ENCODE results near the gene MRFAP1L1. TPM values are rescaled to one million over a fixed set of nuclear protein-coding genes. Genes with fewer than 3 reads are reported as not detected.

MRFAP1L1 gene
- total and polyA plus RNA-seq, 2 donors (not counting 3 experiments of a cell fraction or from before 2014, with no cell fraction given): 28.7 to 42.0 TPM

DNA sequence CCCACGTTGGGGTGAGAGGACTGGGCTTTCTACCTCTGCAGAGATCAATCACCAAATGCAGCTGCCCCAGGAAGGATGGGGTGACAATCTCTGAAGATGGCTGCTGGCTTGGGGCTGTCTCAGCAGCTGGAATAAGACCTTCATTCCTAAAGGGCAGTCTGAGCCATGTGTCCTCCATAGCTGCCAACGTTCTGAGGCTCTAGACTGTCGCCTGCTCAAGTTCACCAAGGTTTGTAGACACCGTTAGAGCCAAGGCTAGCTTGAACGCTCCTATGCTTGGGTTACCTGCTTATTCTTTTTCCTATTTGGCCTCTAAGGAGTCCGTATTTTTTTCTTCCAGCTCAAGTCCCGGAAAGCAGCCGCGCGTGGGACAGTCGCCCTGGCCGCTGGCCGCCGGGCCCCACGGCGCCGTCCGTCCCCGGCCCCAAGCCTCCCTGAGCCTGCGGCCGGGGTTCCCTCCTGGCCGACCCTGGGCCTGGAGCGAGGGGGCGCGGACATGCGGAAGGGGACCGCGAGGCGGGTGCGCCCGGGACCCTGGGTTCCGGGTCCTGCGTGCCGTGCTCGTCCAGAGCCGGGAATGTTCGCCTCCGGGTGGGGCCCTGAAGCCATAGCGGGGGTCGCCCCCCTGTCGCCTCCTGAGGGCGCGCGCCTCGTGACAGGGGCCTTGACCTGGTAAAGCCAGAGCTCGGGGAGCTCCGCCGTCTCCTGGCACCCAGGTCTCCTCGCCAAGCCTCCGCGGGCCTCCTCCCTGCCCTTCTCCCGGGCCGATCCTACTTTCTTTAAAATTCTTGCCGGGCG is 45.9 kb downstream of the MRFAP1L1 start:
- H3K4me2 ChIP-seq (ENCODE audit: insufficient read depth, low read length): no peak overlapping the region
- POLR2A ChIA-PET: interaction anchor here (1.2 kb wide), 1 partner anchor 9 kb away, joined by 7 read pairs; no protein-coding TSS in a partner anchor
- DNase-seq (ENCODE audit: low read depth, low spot score) (no peak), FAIRE-seq (no peak)
- H2AFZ ChIP-seq (ENCODE audit: low read depth, low read length): no peak overlapping the region
- H4K20me1 ChIP-seq (replicated peaks; ENCODE audit: control insufficient read depth, extremely low read depth, insufficient read depth, low read length): no peaks in the 10 kb centered on the region
- no peak overlapping the region for H3K9ac ChIP-seq (replicated peaks; ENCODE audit: extremely low read depth, insufficient read depth, low read length)
- no peak overlapping the region for H3K27ac ChIP-seq (ENCODE audit: insufficient read depth, low read depth, low read length)
- H3K79me2 ChIP-seq (ENCODE audit: control insufficient read depth, insufficient read depth, low read length): no peaks in the 10 kb centered on the region
- TF ChIP-seq EZH2 (IDR thresholded peaks at IDR 0.05; ENCODE audit: borderline replicate concordance, low read depth, low read length, severe bottlenecking) (peak; percentile 89), POLR2A (IDR thresholded peaks at IDR 0.05; ENCODE audit: low read depth, low read length) (no peak)
- TF ChIP-seq, protein P1, sequence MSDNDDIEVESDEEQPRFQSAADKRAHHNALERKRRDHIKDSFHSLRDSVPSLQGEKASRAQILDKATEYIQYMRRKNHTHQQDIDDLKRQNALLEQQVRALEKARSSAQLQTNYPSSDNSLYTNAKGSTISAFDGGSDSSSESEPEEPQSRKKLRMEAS (IDR thresholded peaks at IDR 0.05; ENCODE audit: insufficient read depth, insufficient read length): no peak
- TF ChIP-seq, protein P2, sequence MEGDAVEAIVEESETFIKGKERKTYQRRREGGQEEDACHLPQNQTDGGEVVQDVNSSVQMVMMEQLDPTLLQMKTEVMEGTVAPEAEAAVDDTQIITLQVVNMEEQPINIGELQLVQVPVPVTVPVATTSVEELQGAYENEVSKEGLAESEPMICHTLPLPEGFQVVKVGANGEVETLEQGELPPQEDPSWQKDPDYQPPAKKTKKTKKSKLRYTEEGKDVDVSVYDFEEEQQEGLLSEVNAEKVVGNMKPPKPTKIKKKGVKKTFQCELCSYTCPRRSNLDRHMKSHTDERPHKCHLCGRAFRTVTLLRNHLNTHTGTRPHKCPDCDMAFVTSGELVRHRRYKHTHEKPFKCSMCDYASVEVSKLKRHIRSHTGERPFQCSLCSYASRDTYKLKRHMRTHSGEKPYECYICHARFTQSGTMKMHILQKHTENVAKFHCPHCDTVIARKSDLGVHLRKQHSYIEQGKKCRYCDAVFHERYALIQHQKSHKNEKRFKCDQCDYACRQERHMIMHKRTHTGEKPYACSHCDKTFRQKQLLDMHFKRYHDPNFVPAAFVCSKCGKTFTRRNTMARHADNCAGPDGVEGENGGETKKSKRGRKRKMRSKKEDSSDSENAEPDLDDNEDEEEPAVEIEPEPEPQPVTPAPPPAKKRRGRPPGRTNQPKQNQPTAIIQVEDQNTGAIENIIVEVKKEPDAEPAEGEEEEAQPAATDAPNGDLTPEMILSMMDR (IDR thresholded peaks at IDR 0.05; ENCODE audit: extremely low read depth in 1 of 2, insufficient read depth in 1 of 2, low read depth in 1 of 2, low read length in 2 of 2): no peak
- no TSS peak for BruUV-seq (replicated peaks)
- peaks cover 2% of the 10 kb centered on the region for H3K4me1 ChIP-seq (ENCODE audit: control insufficient read depth, extremely low read depth, insufficient read depth, low read length)
- dilution Hi-C loops (cut with MboI; ENCODE audit: extremely low pct_ligation_motif_present, low sequenced_read_pairs): no loop called here
- H3K36me3 ChIP-seq (ENCODE audit: control insufficient read depth in 2 of 2, extremely low read depth in 1 of 2, insufficient read depth in 2 of 2, low read length in 2 of 2): no peaks in the 10 kb centered on the region
- H3K27me3 ChIP-seq (ENCODE audit: control insufficient read depth in 2 of 2, insufficient read depth in 2 of 2, low read length in 2 of 2): peaks cover 27 to 45% of the 10 kb centered on the region in 2 experiments
- CTCF ChIA-PET: interaction anchor here (0.8 to 1.1 kb wide), 5 partner anchors 9 to 89 kb away, joined by 3 to 5 read pairs (median 3); partner anchors contain the start of gene MAN2B2
- H3K9me3 ChIP-seq (replicated peaks; ENCODE audit: control insufficient read depth, insufficient read depth, low read length): no peaks in the 10 kb centered on the region
- H3K4me3 ChIP-seq (replicated peaks in 1 of 3; ENCODE audit: insufficient read depth in 1 of 3, low read depth in 1 of 3, low read length in 3 of 3): no peak overlapping the region
- no peaks in the 10 kb centered on the region for H3K9me1 ChIP-seq (replicated peaks; ENCODE audit: control insufficient read depth, extremely low read depth, insufficient read depth, low read length)
- intact Hi-C loops (cut with micrococcal nuclease): no loop called here

Data from endothelial cell of umbilical vein (primary cell).